ENCODE results near the gene COL9A1. TPM values are rescaled to one million over a fixed set of nuclear protein-coding genes. Genes with fewer than 3 reads are reported as not detected.

Gene COL9A1
- total and polyA plus RNA-seq, 9 of the 15 experiments (the other 6 are each of a cell fraction or from before 2014, with no cell fraction given), result 0.01 to 0.13 (median 0.06) TPM; not detected in 1

- CTCF ChIA-PET (ENCODE audit: low intra/inter-chr PET ratio), result no interaction called here
- BruUV-seq (replicated peaks), result no TSS peak
- in situ Hi-C loops (cut with MboI), result no loop called here
Measured at GRCh38 chr6:70264306-70264705, 38.6 kb downstream of the COL9A1 start.

More at GRCh38 chr6:70264306-70264705, 38.6 kb downstream of the COL9A1 start:
- Histone ChIP-seq H3K4me1 (replicated peaks in 1 of 2; ENCODE audit: control insufficient read depth in 2 of 2, insufficient read depth in 2 of 2, low read length in 2 of 2) (no peaks in the 10 kb centered on the region), H3K79me2 (ENCODE audit: control insufficient read depth, insufficient read depth, low read length) (no peaks in the 10 kb centered on the region), H3K9ac (ENCODE audit: insufficient read depth in 1 of 2, low read depth in 2 of 2, low read length in 2 of 2) (no peak overlapping the region), H3K36me3 (ENCODE audit: control insufficient read depth, insufficient read depth, low read length) (no peaks in the 10 kb centered on the region), H3K9me3 (replicated peaks; ENCODE audit: control insufficient read depth, insufficient read depth, low read depth, low read length) (no peaks in the 10 kb centered on the region), H4K20me1 (replicated peaks; ENCODE audit: control insufficient read depth, insufficient read depth, low read length) (no peaks in the 10 kb centered on the region; the same call in 1 of the 2 replicates), H3K27ac (ENCODE audit: extremely low read depth, low read depth, low read length) (no peak overlapping the region), H3K4me2 (ENCODE audit: insufficient read depth, low read length) (no peak overlapping the region), H3K9me1 (ENCODE audit: control insufficient read depth, insufficient read depth, low read length) (no peaks in the 10 kb centered on the region), H2AFZ (ENCODE audit: low read depth, low read length) (no peak overlapping the region), H3K27me3 (ENCODE audit: control insufficient read depth in 2 of 2, insufficient read depth in 2 of 2, low read length in 2 of 2) (peaks cover 8 to 11% of the 10 kb centered on the region in 2 experiments; a peak in 3 of 5 replicates), H3K4me3 (no peak overlapping the region)
- TF ChIP-seq SP2 (IDR thresholded peaks at IDR 0.05; ENCODE audit: extremely low read depth, low read depth, low read length, poor library complexity, severe bottlenecking) (no peak), HDGF (IDR thresholded peaks at IDR 0.05) (no peak), MNT (conservative IDR thresholded peaks at IDR 0.05) (no peak), KDM2B (CRISPR knock-in tag; IDR thresholded peaks at IDR 0.05) (no peak), SMAD4 (CRISPR knock-in tag; conservative IDR thresholded peaks at IDR 0.05) (no peak), BMI1 (IDR thresholded peaks at IDR 0.05; ENCODE audit: low read length) (no peak), GMEB1 (CRISPR knock-in tag; IDR thresholded peaks at IDR 0.05) (no peak), TRIM24 (IDR thresholded peaks at IDR 0.05) (no peak), TAF15 (IDR thresholded peaks at IDR 0.05; ENCODE audit: low read depth, low read length) (no peak), ZFP36 (IDR thresholded peaks at IDR 0.05; ENCODE audit: low read depth, low read length, partially characterized antibody) (no peak), ZNF561 (CRISPR knock-in tag; conservative IDR thresholded peaks at IDR 0.05) (no peak), MECOM (CRISPR knock-in tag; IDR thresholded peaks at IDR 0.05) (no peak), E2F6 (IDR thresholded peaks at IDR 0.05; ENCODE audit: borderline replicate concordance in 1 of 2, extremely low read depth in 1 of 2, insufficient read depth in 1 of 2, insufficient read length in 1 of 2, low read depth in 1 of 2, low read length in 1 of 2, poor library complexity in 1 of 2, severe bottlenecking in 1 of 2) (no peak)
- POLR2A ChIA-PET, result no interaction called here
- intact Hi-C loops (cut with micrococcal nuclease), result no loop called here
- no peak for FAIRE-seq
- no peak for ATAC-seq
- DNase-seq (ENCODE audit: extremely low read depth in 1 of 4, low spot score in 3 of 4), result no peak

Measured in K562 (cell line).